Neutrophil (primary cell): ENCODE results near the gene ENO4.

Source experiments
- H3K27ac ChIP-seq: fragments of 200-600 bp; sonication (generic); 2 replicates; pipeline ENCODE4 v1.5.1; 2016; ENCODE audit warnings: mild to moderate bottlenecking, moderate library complexity
- H3K27me3 ChIP-seq: fragments of 200-600 bp; sonication (generic); 2 replicates; pipeline ENCODE4 v1.6.0; 2016; ENCODE audit warnings: mild to moderate bottlenecking
- H3K36me3 ChIP-seq: fragments of 200-600 bp; sonication (generic); 2 replicates; pipeline ENCODE4 v1.5.1; 2017
- H3K4me1 ChIP-seq, 2 experiments: fragments of 200-600 bp in 1 of 2; sonication (generic) in 1 of 2; 1 replicate in 1 of 2; 2 replicates in 1 of 2; pipeline versions ENCODE4 v1.5.1 to v1.6.1; 2013 to 2016; ENCODE audit warnings: low read depth in 1 of 2, low read length in 1 of 2, mild to moderate bottlenecking in 1 of 2, moderate library complexity in 1 of 2; ENCODE audit not compliant: control insufficient read depth in 1 of 2, insufficient read depth in 1 of 2
- H3K4me3 ChIP-seq, 2 experiments: fragments of 200-600 bp in 1 of 2; sonication (generic) in 1 of 2; 1 replicate in 1 of 2; 2 replicates in 1 of 2; pipeline ENCODE4 v1.5.1; 2013 to 2016; ENCODE audit warnings: low read depth in 1 of 2, low read length in 1 of 2, mild to moderate bottlenecking in 1 of 2, moderate library complexity in 1 of 2
- H3K9me3 ChIP-seq: fragments of 200-600 bp; sonication (generic); 2 replicates; pipeline ENCODE4 v1.5.1; 2016
- CTCF ChIP-seq: fragments of 200-600 bp; sonication (generic); IDR thresholded peaks from 2 replicates; pipeline ENCODE4 v1.5.1; 2016; ENCODE audit warnings: antibody characterized with exemption

Gene ENO4

GRCh38 chr10:116926426-116926825 lies 77.1 kb downstream of the ENO4 start:
- no peak for TF ChIP-seq CTCF
- Histone ChIP-seq H3K36me3 (no peaks in the 10 kb centered on the region), H3K4me1 (no peaks in the 10 kb centered on the region), H3K27ac (no peak overlapping the region), H3K4me3 (no peak overlapping the region), H3K9me3 (no peaks in the 10 kb centered on the region), H3K27me3 (no peaks in the 10 kb centered on the region)

GRCh38 chr10:116931806-116932205 lies 82.5 kb downstream of the ENO4 start:
- H3K36me3 ChIP-seq = no peaks in the 10 kb centered on the region
- no peaks in the 10 kb centered on the region for H3K27me3 ChIP-seq
- no peaks in the 10 kb centered on the region for H3K9me3 ChIP-seq
- no peak overlapping the region for H3K27ac ChIP-seq
- H3K4me3 ChIP-seq = no peak overlapping the region
- no peaks in the 10 kb centered on the region for H3K4me1 ChIP-seq
- no peak for TF ChIP-seq CTCF
